ENCODE measurements around the gene HNF1B. TPM values are rescaled to one million over a fixed set of nuclear protein-coding genes. Genes with fewer than 3 reads are reported as not detected.

The HNF1B gene
- total and polyA plus RNA-seq, 2 donors (not counting 3 experiments of a cell fraction or from before 2014, with no cell fraction given) = not detected

DNA sequence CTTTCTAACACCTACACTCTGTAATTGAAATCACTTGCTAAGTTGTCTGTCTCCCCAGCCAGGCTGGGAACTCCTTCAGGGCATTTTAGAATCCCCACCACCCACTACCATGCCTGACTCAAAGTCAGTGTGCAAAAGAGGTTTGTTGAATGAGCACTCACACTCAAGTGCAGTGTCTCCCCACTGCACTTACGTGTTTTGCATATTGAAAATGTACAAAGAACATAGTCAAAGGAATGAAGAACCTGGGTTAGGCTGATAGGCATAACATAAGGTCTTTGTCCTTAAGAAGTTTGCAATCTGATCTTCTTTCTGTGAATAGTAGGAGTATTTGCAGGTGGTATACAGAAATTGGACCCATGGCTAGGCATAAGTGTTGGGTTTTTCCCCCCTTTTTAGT lies 67.8 kb downstream of the HNF1B start:
- H3K4me1 ChIP-seq (ENCODE audit: control insufficient read depth, extremely low read depth, insufficient read depth, low read length) = no peaks in the 10 kb centered on the region

More for the DNA sequence above, 67.8 kb downstream of the HNF1B start:
- no peaks in the 10 kb centered on the region for H3K36me3 ChIP-seq (ENCODE audit: control insufficient read depth in 2 of 2, extremely low read depth in 1 of 2, insufficient read depth in 2 of 2, low read length in 2 of 2)
- H3K4me3 ChIP-seq (replicated peaks in 1 of 3; ENCODE audit: insufficient read depth in 1 of 3, low read depth in 1 of 3, low read length in 3 of 3) = no peak overlapping the region
- FAIRE-seq (no peak), DNase-seq (ENCODE audit: low read depth, low spot score) (no peak)
- ChIA-PET POLR2A (no interaction called here), CTCF (no interaction called here)
- H4K20me1 ChIP-seq (replicated peaks; ENCODE audit: control insufficient read depth, extremely low read depth, insufficient read depth, low read length) = no peaks in the 10 kb centered on the region
- BruUV-seq (replicated peaks) = no TSS peak
- H3K79me2 ChIP-seq (ENCODE audit: control insufficient read depth, insufficient read depth, low read length) = no peaks in the 10 kb centered on the region
- H3K27me3 ChIP-seq (ENCODE audit: control insufficient read depth in 2 of 2, insufficient read depth in 2 of 2, low read length in 2 of 2) = peaks cover 16 to 18% of the 10 kb centered on the region in 2 experiments
- intact Hi-C loops (cut with micrococcal nuclease) = no loop called here
- no peak overlapping the region for H3K9ac ChIP-seq (replicated peaks; ENCODE audit: extremely low read depth, insufficient read depth, low read length)
- dilution Hi-C loops (cut with MboI; ENCODE audit: extremely low pct_ligation_motif_present, low sequenced_read_pairs) = no loop called here
- no peak overlapping the region for H2AFZ ChIP-seq (ENCODE audit: low read depth, low read length)
- H3K4me2 ChIP-seq (ENCODE audit: insufficient read depth, low read length) = no peak overlapping the region
- H3K27ac ChIP-seq (ENCODE audit: insufficient read depth, low read depth, low read length) = no peak overlapping the region
- no peaks in the 10 kb centered on the region for H3K9me3 ChIP-seq (replicated peaks; ENCODE audit: control insufficient read depth, insufficient read depth, low read length)
- TF ChIP-seq FOS (IDR thresholded peaks at IDR 0.05; ENCODE audit: borderline replicate concordance, insufficient read depth, low read length) (no peak), GATA2 (IDR thresholded peaks at IDR 0.05; ENCODE audit: insufficient read depth, insufficient read length, low read depth, low read length) (no peak), EZH2 (IDR thresholded peaks at IDR 0.05; ENCODE audit: borderline replicate concordance, low read depth, low read length, severe bottlenecking) (no peak), POLR2AphosphoS5 (IDR thresholded peaks at IDR 0.05; ENCODE audit: insufficient read depth, low read depth, low read length) (no peak), MAX (IDR thresholded peaks at IDR 0.05; ENCODE audit: insufficient read depth, insufficient read length) (no peak), JUN (IDR thresholded peaks at IDR 0.05; ENCODE audit: borderline replicate concordance, insufficient read depth, insufficient read length, low read depth) (no peak), CTCF (IDR thresholded peaks at IDR 0.05; ENCODE audit: extremely low read depth in 1 of 2, insufficient read depth in 1 of 2, low read depth in 1 of 2, low read length in 2 of 2) (no peak)
- H3K9me1 ChIP-seq (replicated peaks; ENCODE audit: control insufficient read depth, extremely low read depth, insufficient read depth, low read length) = no peaks in the 10 kb centered on the region

Measured in endothelial cell of umbilical vein (primary cell).